ENCODE data around the gene NEURL1B. TPM values are rescaled to one million over a fixed set of nuclear protein-coding genes. Genes with fewer than 3 reads are reported as not detected.
A peak's percentile ranks its signal among the peaks of the same experiment; 100 is the strongest.

The NEURL1B gene
- polyA plus RNA-seq, 2 of the 4 experiments (the other 2 are of a cell fraction), result 0.89 to 2.1 TPM

DNA sequence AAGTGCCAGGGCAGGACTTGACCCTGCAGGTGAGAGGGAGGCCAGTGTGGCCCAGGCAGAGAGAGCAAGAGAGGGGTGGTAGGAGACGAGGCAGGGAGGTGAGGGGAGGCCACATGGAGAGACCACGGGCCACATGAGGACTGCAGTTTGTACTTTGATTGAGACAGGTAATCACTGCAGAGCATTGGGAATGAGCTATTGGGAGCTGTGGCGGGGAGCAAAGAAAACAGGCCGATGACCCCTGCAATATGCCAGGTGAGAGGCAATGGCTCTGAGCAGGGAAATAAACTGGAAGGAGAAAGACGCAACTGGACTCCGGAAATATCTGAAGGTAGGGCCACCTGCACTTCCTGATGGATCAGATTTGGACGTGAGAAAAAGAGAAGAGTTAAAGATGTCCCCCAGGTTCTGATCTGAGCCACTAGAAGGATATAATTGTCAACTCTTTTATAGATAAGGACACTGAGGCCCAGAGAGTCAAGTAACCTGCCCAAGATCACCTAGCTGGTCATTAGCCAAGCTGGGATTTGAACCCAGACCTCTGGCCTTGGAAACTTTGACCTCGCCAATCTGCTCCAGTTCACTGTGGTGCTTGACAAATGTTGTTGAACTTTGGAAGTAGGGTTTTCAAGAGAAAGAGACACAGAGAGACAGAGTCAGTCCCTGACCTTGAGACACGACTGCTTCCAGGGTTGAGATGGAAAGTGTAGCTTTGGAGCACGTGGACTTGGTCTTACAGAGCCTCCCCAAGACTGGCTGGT lies 87.6 kb downstream of the NEURL1B start:
- no peak for ATAC-seq
- 85% methylated on average over 10 of the region's 10 CpGs for WGBS (ENCODE audit: missing lambda C conversion rate)
- no peaks in the 10 kb centered on the region for H3K9me3 ChIP-seq
- FAIRE-seq, result no peak
- DNase-seq (ENCODE audit: low read depth in 1 of 2, low spot score in 1 of 2), result no peak
- no peak overlapping the region for H3K4me3 ChIP-seq
- POLR2A ChIA-PET, result no interaction called here
- H3K4me2 ChIP-seq, result no peak overlapping the region
- H3K4me1 ChIP-seq, result peaks cover 23% of the 10 kb centered on the region; the same call in 2 of the 3 replicates
- CTCF ChIA-PET, result interaction anchor here (0.7 to 5.0 kb wide), 8 partner anchors 12 to 246 kb away, joined by 3 to 34 read pairs (median 4); partner anchors contain the start of gene DUSP1
- H3K27ac ChIP-seq, result peak overlapping the region in 1 of 2 experiments; percentile 32; a peak in 1 of 6 replicates
- TF ChIP-seq BHLHE40 (IDR thresholded peaks at IDR 0.05; ENCODE audit: low read depth, low read length), result no peak
- TF ChIP-seq ZFP36 (IDR thresholded peaks at IDR 0.05; ENCODE audit: borderline replicate concordance, partially characterized antibody), result no peak
- no peak for TF ChIP-seq ZC3H11A (IDR thresholded peaks at IDR 0.05)
- TF ChIP-seq NPAS2 (CRISPR knock-in tag; IDR thresholded peaks at IDR 0.05; ENCODE audit: borderline replicate concordance), result no peak
- TF ChIP-seq, protein P1, sequence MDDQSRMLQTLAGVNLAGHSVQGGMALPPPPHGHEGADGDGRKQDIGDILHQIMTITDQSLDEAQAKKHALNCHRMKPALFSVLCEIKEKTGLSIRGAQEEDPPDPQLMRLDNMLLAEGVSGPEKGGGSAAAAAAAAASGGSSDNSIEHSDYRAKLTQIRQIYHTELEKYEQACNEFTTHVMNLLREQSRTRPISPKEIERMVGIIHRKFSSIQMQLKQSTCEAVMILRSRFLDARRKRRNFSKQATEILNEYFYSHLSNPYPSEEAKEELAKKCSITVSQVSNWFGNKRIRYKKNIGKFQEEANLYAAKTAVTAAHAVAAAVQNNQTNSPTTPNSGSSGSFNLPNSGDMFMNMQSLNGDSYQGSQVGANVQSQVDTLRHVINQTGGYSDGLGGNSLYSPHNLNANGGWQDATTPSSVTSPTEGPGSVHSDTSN (IDR thresholded peaks at IDR 0.05), result no peak
- no peak for TF ChIP-seq HEYL (CRISPR knock-in tag; IDR thresholded peaks at IDR 0.05)
- no peak for TF ChIP-seq JUN (IDR thresholded peaks at IDR 0.05)
- no peak for TF ChIP-seq KDM1A (IDR thresholded peaks at IDR 0.05; ENCODE audit: low read depth)
- no peak for TF ChIP-seq ZNF302 (CRISPR knock-in tag; IDR thresholded peaks at IDR 0.05)
- TF ChIP-seq FOXS1 (CRISPR knock-in tag; IDR thresholded peaks at IDR 0.05), result no peak
- no peak for TF ChIP-seq HOXB13 (CRISPR knock-in tag; IDR thresholded peaks at IDR 0.05; ENCODE audit: low read depth)
- TF ChIP-seq, protein P2, sequence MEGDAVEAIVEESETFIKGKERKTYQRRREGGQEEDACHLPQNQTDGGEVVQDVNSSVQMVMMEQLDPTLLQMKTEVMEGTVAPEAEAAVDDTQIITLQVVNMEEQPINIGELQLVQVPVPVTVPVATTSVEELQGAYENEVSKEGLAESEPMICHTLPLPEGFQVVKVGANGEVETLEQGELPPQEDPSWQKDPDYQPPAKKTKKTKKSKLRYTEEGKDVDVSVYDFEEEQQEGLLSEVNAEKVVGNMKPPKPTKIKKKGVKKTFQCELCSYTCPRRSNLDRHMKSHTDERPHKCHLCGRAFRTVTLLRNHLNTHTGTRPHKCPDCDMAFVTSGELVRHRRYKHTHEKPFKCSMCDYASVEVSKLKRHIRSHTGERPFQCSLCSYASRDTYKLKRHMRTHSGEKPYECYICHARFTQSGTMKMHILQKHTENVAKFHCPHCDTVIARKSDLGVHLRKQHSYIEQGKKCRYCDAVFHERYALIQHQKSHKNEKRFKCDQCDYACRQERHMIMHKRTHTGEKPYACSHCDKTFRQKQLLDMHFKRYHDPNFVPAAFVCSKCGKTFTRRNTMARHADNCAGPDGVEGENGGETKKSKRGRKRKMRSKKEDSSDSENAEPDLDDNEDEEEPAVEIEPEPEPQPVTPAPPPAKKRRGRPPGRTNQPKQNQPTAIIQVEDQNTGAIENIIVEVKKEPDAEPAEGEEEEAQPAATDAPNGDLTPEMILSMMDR (IDR thresholded peaks at IDR 0.05), result no peak
- TF ChIP-seq GATA3 (IDR thresholded peaks at IDR 0.05; ENCODE audit: borderline replicate concordance), result no peak
- TF ChIP-seq ZSCAN20 (CRISPR knock-in tag; IDR thresholded peaks at IDR 0.05), result no peak
- TF ChIP-seq, protein P3, sequence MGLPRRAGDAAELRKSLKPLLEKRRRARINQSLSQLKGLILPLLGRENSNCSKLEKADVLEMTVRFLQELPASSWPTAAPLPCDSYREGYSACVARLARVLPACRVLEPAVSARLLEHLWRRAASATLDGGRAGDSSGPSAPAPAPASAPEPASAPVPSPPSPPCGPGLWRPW (IDR thresholded peaks at IDR 0.05), result no peak
- TF ChIP-seq RFX5 (IDR thresholded peaks at IDR 0.05), result no peak

DNA sequence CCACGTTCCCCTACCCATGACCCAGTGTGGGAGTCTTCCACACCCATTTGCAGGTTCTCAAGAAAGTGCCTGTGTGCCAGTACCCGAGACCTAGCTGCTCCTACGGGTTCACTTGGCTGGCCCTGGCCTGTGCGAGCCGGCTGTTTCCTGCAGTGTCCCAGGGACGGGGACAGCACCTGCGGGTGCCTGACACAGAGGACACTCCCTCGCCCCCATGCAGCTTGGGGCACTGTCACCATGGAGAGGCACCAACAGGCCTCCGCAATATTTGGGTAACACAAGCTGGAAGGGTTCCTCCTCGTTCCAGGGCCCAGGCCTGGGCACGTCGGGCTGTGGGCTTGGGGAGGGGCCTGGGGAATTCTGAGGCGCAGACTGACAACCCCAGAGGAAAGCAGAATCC lies 88.5 kb downstream of the NEURL1B start:
- Histone ChIP-seq H3K9me3 (no peaks in the 10 kb centered on the region), H3K4me2 (no peak overlapping the region), H3K4me1 (peaks cover 25% of the 10 kb centered on the region; the same call in 2 of the 3 replicates), H3K4me3 (no peak overlapping the region), H3K27ac (peak overlapping the region in 1 of 2 experiments; percentile 24; a peak in 1 of 6 replicates)
- FAIRE-seq (no peak), ATAC-seq (no peak), DNase-seq (ENCODE audit: low read depth in 1 of 2, low spot score in 1 of 2) (no peak)
- POLR2A ChIA-PET, result no interaction called here
- CTCF ChIA-PET, result interaction anchor here (1.4 to 5.0 kb wide), 6 partner anchors 13 to 173 kb away, joined by 3 to 34 read pairs (median 6); partner anchors contain the start of gene DUSP1
- no peak for TF ChIP-seq ZNF302 (CRISPR knock-in tag; IDR thresholded peaks at IDR 0.05)
- TF ChIP-seq ZFP36 (IDR thresholded peaks at IDR 0.05; ENCODE audit: borderline replicate concordance, partially characterized antibody), result no peak
- no peak for TF ChIP-seq RAD21 (conservative IDR thresholded peaks at IDR 0.05 in 1 of 2, IDR thresholded peaks at IDR 0.05 in 1 of 2)
- TF ChIP-seq KDM1A (IDR thresholded peaks at IDR 0.05; ENCODE audit: low read depth), result no peak
- no peak for TF ChIP-seq PHF8 (IDR thresholded peaks at IDR 0.05; ENCODE audit: borderline replicate concordance, low read depth)
- TF ChIP-seq CEBPB (IDR thresholded peaks at IDR 0.05), result no peak
- WGBS (ENCODE audit: missing lambda C conversion rate), result 95% methylated on average over 9 of the region's 13 CpGs

DNA sequence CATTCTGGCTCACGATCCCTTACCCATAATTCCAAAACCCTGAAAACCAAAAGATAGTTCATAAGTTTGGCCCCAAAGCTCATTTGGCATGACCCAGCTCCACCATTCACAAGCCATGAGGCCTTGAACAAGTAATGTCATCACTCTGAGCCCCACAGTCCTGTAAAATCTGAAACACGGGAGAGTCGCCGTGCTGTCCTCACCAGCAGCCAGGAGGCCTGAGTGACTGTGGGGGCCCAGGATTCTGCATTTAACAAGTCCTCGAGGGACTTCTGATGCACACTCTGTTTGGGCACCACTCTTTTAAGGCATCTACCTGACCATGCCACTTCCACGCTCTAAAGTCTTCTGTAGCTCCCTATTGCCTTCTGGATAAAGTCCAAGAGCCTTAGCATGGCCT lies 89.2 kb downstream of the NEURL1B start:
- Histone ChIP-seq H3K9me3 (no peaks in the 10 kb centered on the region), H3K4me1 (peaks cover 21% of the 10 kb centered on the region; the same call in 2 of the 3 replicates), H3K4me2 (no peak overlapping the region), H3K27ac (no peak overlapping the region; a peak in 1 of 6 replicates), H3K4me3 (no peak overlapping the region)
- FAIRE-seq (no peak), DNase-seq (ENCODE audit: low read depth in 1 of 2, low spot score in 1 of 2) (no peak), ATAC-seq (no peak)
- 89% methylated on average over 6 of the region's 6 CpGs for WGBS (ENCODE audit: missing lambda C conversion rate)
- TF ChIP-seq ZSCAN20 (CRISPR knock-in tag; IDR thresholded peaks at IDR 0.05) (no peak), ZFP36 (IDR thresholded peaks at IDR 0.05; ENCODE audit: borderline replicate concordance, partially characterized antibody) (peak; percentile 16)
- POLR2A ChIA-PET, result no interaction called here
- CTCF ChIA-PET, result interaction anchor here (1.7 to 5.0 kb wide), 4 partner anchors 13 to 172 kb away, joined by 4 to 34 read pairs (median 20); no protein-coding TSS in a partner anchor

Data from A549 (cell line).